ENCODE measurements around the gene SLC29A3.

Gene SLC29A3

GRCh38 chr10:71301371-71301916 lies 17.6 kb upstream of the SLC29A3 start:
- FAIRE-seq = no peak

GRCh38 chr10:71302451-71302850 lies 16.6 kb upstream of the SLC29A3 start:
- no peak for FAIRE-seq

- FAIRE-seq = no peak
Measured at GRCh38 chr10:71302874-71303568, 16.0 kb upstream of the SLC29A3 start.

DNA sequence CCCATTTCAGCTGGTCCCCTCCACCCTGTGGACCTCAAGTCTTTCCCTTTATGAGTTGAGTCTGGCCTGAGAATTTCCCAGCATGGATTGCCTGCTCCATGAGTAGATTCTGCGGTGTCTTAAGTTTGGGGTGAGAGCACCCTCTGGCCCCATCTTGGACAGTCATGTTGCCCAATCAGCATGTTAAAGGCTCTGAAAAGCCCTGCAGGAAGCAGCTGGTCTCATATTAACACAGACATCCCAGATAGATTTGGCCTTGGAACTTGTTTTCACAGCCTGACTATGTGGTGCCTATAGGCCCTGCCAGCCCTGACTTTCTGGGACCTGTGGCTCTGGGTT lies 15.5 kb upstream of the SLC29A3 start:
- FAIRE-seq = no peak

GRCh38 chr10:71304914-71305313 lies 14.1 kb upstream of the SLC29A3 start:
- FAIRE-seq = no peak

- no peak for FAIRE-seq
Measured at GRCh38 chr10:71306979-71307378, 12.1 kb upstream of the SLC29A3 start.

- FAIRE-seq = no peak
Measured at GRCh38 chr10:71307469-71308085, 11.5 kb upstream of the SLC29A3 start.

DNA sequence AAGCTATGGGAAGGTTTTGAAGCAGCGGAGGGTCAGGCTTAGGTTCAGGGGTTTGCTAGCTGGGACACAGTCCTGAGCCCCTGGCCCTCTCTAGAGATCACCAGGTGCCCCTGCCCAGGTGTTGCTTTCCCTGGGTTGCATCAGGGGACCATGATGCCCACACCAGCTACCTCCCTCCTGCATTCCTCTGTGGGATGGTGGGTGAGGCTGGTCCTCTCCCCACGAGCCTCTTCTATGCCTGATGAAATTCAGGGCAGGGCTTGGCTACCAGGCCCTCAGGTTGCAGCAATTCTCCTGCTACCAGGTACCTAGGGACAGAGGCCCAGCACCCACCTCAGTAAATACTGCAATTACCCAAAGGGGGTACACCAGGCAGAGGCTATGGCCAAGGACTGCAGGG lies 10.8 kb upstream of the SLC29A3 start:
- no peak for FAIRE-seq

GRCh38 chr10:71308985-71309384 lies 10.1 kb upstream of the SLC29A3 start:
- FAIRE-seq = no peak

GRCh38 chr10:71309919-71310318 lies 9.1 kb upstream of the SLC29A3 start:
- FAIRE-seq = no peak

- FAIRE-seq = no peak
Measured at GRCh38 chr10:71312220-71312619, 6.8 kb upstream of the SLC29A3 start.

- no peak for FAIRE-seq
Measured at GRCh38 chr10:71312811-71313789, 6.0 kb upstream of the SLC29A3 start.

DNA sequence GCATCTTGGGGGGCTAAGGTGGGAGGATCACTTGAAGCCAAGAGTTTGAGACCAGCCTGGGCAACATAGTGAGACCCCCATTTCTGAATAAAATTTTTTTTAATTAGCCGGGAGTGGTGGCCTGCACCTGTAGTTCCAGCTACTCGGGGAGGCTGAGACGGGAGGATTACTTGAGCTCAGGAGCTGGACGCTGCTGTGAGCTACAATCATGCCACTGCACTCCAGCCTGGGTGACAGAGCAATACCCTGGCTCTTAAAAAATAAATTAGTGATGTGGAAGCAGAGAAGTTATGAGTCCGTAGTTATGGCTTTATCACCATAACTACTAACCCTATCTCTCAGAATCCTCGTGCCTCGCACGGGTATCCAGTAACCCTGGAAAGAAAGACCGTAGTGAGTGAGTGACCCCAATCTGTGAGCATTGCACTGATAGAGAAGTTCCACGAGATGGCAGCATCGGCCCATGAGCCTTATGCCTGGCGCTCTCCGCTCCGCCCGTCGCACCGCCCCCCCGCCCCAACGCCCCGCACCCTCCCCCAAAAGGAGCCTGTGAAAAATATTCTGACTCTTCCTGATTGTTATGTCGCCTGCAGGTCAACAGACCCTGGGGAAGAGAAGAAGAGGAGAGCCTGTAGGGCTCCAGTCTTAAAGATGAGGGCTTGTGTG lies 4.9 kb upstream of the SLC29A3 start:
- FAIRE-seq = no peak

- FAIRE-seq = no peak
Measured at GRCh38 chr10:71314694-71315225, 4.3 kb upstream of the SLC29A3 start.

- no peak for FAIRE-seq
Measured at GRCh38 chr10:71316056-71316785, 2.8 kb upstream of the SLC29A3 start.

DNA sequence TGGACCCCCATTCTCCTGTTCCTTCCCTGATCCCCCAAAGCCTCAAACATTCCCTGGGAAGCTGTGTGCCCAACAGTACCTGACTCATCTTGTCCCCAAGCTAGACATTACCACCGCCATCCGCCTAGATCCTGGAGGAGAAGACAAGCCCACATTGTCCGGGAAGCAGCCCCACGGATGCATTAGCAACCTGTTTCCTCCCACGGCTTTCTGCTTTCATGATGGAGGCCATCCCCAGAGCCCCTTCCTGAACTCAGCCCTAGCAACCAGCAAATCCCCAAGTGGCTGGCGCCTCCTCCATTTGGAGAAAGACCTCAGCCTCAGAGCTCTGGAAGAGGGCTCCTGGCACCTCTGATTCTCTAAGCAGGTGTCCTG lies 2.3 kb upstream of the SLC29A3 start:
- FAIRE-seq = no peak

- no peak for FAIRE-seq
Measured at GRCh38 chr10:71317739-71318138, 1.3 kb upstream of the SLC29A3 start.

DNA sequence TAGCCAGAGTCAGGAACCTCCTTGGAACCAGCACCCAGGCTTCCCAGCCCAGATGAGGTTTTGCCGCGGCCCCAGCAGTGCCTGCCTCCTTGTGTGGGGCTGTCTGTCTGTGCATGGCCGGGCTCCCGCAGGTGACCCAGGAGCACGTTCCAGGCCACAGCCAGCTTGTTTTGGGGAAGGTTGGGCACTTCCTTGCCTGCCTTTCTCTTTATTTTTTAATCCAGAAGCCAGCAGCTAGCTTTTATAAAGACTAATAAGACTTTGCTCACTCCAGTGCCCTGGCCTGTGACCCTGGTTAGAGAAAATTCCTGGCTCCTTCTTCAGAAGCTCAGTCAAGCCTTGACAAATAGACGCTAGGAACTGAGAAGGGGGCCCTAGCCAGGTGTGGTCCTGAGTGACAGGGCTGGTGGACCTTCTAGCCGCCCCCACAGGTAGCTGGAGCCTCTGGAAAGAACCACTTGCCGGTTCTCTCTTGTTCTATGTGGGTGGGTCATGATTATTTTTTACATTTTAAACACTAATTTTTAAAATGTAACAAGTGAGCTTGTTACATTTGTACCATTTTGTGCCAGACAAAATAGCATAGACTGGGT lies 837 bp downstream of the SLC29A3 start:
- FAIRE-seq = no peak

DNA sequence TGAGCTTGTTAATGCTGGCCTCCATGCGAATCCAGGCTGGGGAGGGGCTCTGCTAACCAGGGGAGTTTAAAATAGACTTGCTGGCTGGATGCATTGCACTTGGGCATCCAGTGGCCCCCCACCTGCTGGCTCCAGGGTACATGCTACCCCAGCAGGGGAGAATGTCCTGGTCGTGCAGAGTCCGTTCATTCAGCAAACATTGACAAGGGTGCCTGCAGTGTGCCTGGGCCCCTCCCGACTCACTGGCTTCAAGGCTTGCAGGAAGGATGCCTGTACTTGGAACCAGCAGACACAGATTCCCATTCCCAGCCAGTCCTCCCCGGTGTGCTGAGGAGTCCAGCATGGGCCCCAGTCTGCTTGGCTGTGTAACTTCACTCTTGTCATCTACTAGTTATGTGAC lies 1.5 kb downstream of the SLC29A3 start:
- no peak for FAIRE-seq

DNA sequence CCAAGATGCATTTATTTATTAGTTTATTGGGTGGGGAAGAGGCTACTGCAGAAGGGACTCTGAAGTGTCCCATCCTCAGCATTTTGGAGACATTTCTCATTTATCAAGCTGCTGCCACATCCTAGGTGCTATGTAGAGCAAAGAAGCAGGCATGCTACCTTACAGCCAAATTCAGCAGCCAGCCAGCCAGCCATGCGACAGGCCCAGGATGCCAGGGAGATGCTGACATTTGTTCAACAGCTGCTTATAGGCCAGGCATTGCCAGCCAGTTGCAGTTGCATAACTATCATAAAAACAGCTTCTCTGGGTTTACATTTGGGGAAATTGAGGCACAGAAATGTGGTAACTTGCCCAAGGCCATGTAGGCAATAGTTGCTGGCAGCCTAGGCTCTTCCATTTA lies 2.3 kb downstream of the SLC29A3 start:
- no peak for FAIRE-seq

- FAIRE-seq = peak; percentile 42
Measured at GRCh38 chr10:71323407-71323806, 4.3 kb downstream of the SLC29A3 start.

DNA sequence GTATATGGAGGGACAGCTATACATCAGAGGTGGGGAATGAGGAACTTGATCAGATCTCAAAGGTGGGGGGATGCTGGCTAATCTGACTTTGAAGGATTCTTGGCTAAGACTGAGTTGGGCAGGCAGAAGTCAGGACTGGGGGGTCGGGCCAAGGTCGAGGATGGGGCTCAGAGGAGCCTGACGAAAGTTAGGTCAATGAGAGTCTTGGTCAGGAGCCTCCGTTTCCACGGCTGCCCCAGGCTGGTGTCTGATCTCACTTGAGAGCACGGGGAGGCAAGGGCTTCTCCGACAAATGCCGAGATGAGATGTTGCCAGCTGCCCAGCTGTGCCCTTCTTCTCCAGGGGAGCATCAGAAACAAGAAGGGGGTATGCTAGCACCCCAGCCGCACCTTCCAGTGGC lies 5.7 kb downstream of the SLC29A3 start:
- no peak for FAIRE-seq

All from TTC549 (cell line).